Endothelial cell of umbilical vein (primary cell): ENCODE data around the gene SMAP1. TPM values are rescaled to one million over a fixed set of nuclear protein-coding genes. Genes with fewer than 3 reads are reported as not detected.

Source experiments
- BruUV-seq: library from RNA; stranded (reverse); fragments of 400-500 nt; replicated peaks from 2 replicates; lab custom pipeline; 2021; lab: Mats Ljungman, UMichigan
- CTCF ChIA-PET: fragments of 300-600, 350-600 bp; sonication (Branson Sonifier 250); formaldehyde crosslinking; loops from one replicate; lab custom pipeline; 2021; ENCODE audit warnings: antibody characterized with exemption, inconsistent platforms; lab: Charles Lee
- POLR2A ChIA-PET: fragments of 300-600, 350-600 bp; sonication (Branson Sonifier 250); formaldehyde crosslinking; loops from one replicate; lab custom pipeline; 2021; ENCODE audit warnings: antibody characterized with exemption, inconsistent platforms; lab: Charles Lee
- DNase-seq: peaks from one replicate; pipeline ENCODE4 v3.0.0-alpha.2; 2011; ENCODE audit warnings: low read depth, low spot score
- FAIRE-seq: peaks from 2 replicates; lab custom pipeline; 2011; peaks lifted over from hg19 to GRCh38; lab: Jason Lieb, UNC
- H2AFZ ChIP-seq: 2 replicates; pipeline ENCODE4 v1.6.0; 2012; ENCODE audit warnings: low read depth, low read length, control low read depth, inconsistent platforms
- H3K27ac ChIP-seq: 2 replicates; pipeline ENCODE4 v1.5.1; 2011; ENCODE audit warnings: low read depth, mild to moderate bottlenecking, control low read depth, low read length, moderate library complexity; ENCODE audit not compliant: insufficient read depth
- H3K27me3 ChIP-seq, 2 experiments: 2 replicates each; pipeline versions ENCODE4 v1.6.0 to v1.6.1; 2011; ENCODE audit warnings: low read length in 2 of 2, mixed read lengths in 1 of 2; ENCODE audit not compliant: control insufficient read depth in 2 of 2, insufficient read depth in 2 of 2
- H3K36me3 ChIP-seq, 2 experiments: 2 replicates in 1 of 2; 3 replicates in 1 of 2; pipeline ENCODE4 v1.5.1; 2011; ENCODE audit warnings: low read length in 2 of 2, mild to moderate bottlenecking in 1 of 2, moderate library complexity in 1 of 2; ENCODE audit not compliant: control insufficient read depth in 2 of 2, insufficient read depth in 2 of 2; ENCODE audit errors: extremely low read depth in 1 of 2
- H3K4me1 ChIP-seq: 3 replicates; pipeline ENCODE4 v1.5.1; 2011; ENCODE audit warnings: mild to moderate bottlenecking, low read length; ENCODE audit not compliant: control insufficient read depth, insufficient read depth; ENCODE audit errors: extremely low read depth
- H3K4me2 ChIP-seq: 2 replicates; pipeline ENCODE4 v1.6.1; 2011; ENCODE audit warnings: low read length, control low read depth, mixed read lengths; ENCODE audit not compliant: insufficient read depth
- H3K4me3 ChIP-seq, 3 experiments: fragments of 200-600 bp in 1 of 3; sonication (generic), shearing (Covaris generic) in 1 of 3; replicated peaks in 1 of 3; 2 replicates each; pipeline ENCODE4 v1.5.1; 2011 to 2016; ENCODE audit warnings: control low read depth in 3 of 3, low read length in 3 of 3, mild to moderate bottlenecking in 2 of 3, inconsistent platforms in 1 of 3, low read depth in 1 of 3, moderate library complexity in 1 of 3; ENCODE audit not compliant: insufficient read depth in 1 of 3
- H3K79me2 ChIP-seq: 2 replicates; pipeline ENCODE4 v1.6.0; 2012; ENCODE audit warnings: low read length, inconsistent platforms; ENCODE audit not compliant: control insufficient read depth, insufficient read depth
- H3K9ac ChIP-seq: replicated peaks from 2 replicates; pipeline ENCODE3; 2011; ENCODE audit warnings: low read length, control low read depth; ENCODE audit not compliant: insufficient read depth; ENCODE audit errors: extremely low read depth
- H3K9me1 ChIP-seq: replicated peaks from 3 replicates; pipeline ENCODE4 v1.6.0; 2011; ENCODE audit warnings: mild to moderate bottlenecking, low read length; ENCODE audit not compliant: control insufficient read depth, insufficient read depth; ENCODE audit errors: extremely low read depth
- H3K9me3 ChIP-seq: replicated peaks from 2 replicates; pipeline ENCODE4 v1.5.1; 2012; ENCODE audit warnings: low read length, inconsistent platforms; ENCODE audit not compliant: control insufficient read depth, insufficient read depth
- H4K20me1 ChIP-seq: replicated peaks from 2 replicates; pipeline ENCODE3; 2011; ENCODE audit warnings: mild to moderate bottlenecking, low read length; ENCODE audit not compliant: control insufficient read depth, insufficient read depth; ENCODE audit errors: extremely low read depth
- CTCF ChIP-seq, 2 donors: IDR thresholded peaks; 1 replicate in 1 of 2; 2 replicates in 1 of 2; pipeline ENCODE4 v1.5.1; 2011; ENCODE audit warnings: low read length in 2 of 2, mild to moderate bottlenecking in 2 of 2, moderate library complexity in 2 of 2, control low read depth in 1 of 2, inconsistent platforms in 1 of 2, low read depth in 1 of 2; ENCODE audit not compliant: insufficient read depth in 1 of 2; ENCODE audit errors: extremely low read depth in 1 of 2
- FOS ChIP-seq: IDR thresholded peaks from 2 replicates; pipeline ENCODE4 v1.6.1; 2011; ENCODE audit warnings: mild to moderate bottlenecking, low read length, moderate library complexity, borderline replicate concordance; ENCODE audit not compliant: insufficient read depth
- GATA2 ChIP-seq: IDR thresholded peaks from 2 replicates; pipeline ENCODE4 v1.7.0; 2011; ENCODE audit warnings: low read depth, mild to moderate bottlenecking, moderate library complexity, mixed read lengths, low read length; ENCODE audit not compliant: insufficient read length, insufficient read depth
- JUN ChIP-seq: IDR thresholded peaks from 2 replicates; pipeline ENCODE4 v1.6.1; 2011; ENCODE audit warnings: borderline replicate concordance, low read depth; ENCODE audit not compliant: insufficient read length, insufficient read depth
- MAX ChIP-seq: IDR thresholded peaks from 2 replicates; pipeline ENCODE4 v1.6.1; 2011; ENCODE audit not compliant: insufficient read depth, insufficient read length
- MYC ChIP-seq: IDR thresholded peaks from one replicate; pipeline ENCODE4 v1.6.1; 2011; ENCODE audit warnings: mild to moderate bottlenecking, low read depth, low read length
- POLR2A ChIP-seq: IDR thresholded peaks from 2 replicates; pipeline ENCODE4 v1.6.1; 2012; ENCODE audit warnings: low read depth, mild to moderate bottlenecking, control low read depth, low read length
- POLR2AphosphoS5 ChIP-seq: IDR thresholded peaks from 2 replicates; pipeline ENCODE4 v1.6.1; 2012; ENCODE audit warnings: low read depth, mild to moderate bottlenecking, control low read depth, low read length, moderate library complexity; ENCODE audit not compliant: insufficient read depth
- dilution Hi-C: fragments of 300-500 bp; cut with MboI; formaldehyde crosslinking; loops from one replicate; pipeline ENCODE4 v1.15.0; 2019; ENCODE audit warnings: low sequenced_read_pairs; ENCODE audit not compliant: extremely low pct_ligation_motif_present
- intact Hi-C: fragments of 100-400 bp; cut with micrococcal nuclease; formaldehyde crosslinking; loops from one replicate; pipeline ENCODE4 v1.10.0; 2022
- polyA plus RNA-seq, 4 experiments: library from polyadenylated mRNA; depleted of rRNA in 3 of 4; stranded (reverse) in 3 of 4; unstranded in 1 of 4; fragments of >200 nt; gene quantifications; 2 replicates each; pipeline versions ENCODE4 v1.2.1 to v1.2.3, GENCODE V29; 2011 to 2012; ENCODE audit warnings: missing spikeins in 1 of 4
- total RNA-seq: library from RNA; stranded (reverse); gene quantifications from 2 replicates; pipeline ENCODE4 v1.2.3, GENCODE V29; 2021

Gene SMAP1
- total and polyA plus RNA-seq, 2 donors (not counting 3 experiments of a cell fraction or from before 2014, with no cell fraction given) = 14.6 to 24.6 TPM

GRCh38 chr6:70857387-70858077 is 189.8 kb downstream of the SMAP1 start:
- CTCF ChIA-PET = interaction anchor here (0.7 to 2.5 kb wide), 3 partner anchors 98 to 1058 kb away, joined by 4 to 6 read pairs (median 6); no protein-coding TSS in a partner anchor
- Histone ChIP-seq H3K36me3 (no peaks in the 10 kb centered on the region), H2AFZ (no peak overlapping the region), H3K4me3 (no peak overlapping the region), H3K9ac (no peak overlapping the region), H3K9me3 (no peaks in the 10 kb centered on the region), H4K20me1 (no peaks in the 10 kb centered on the region), H3K27ac (no peak overlapping the region), H3K4me1 (no peaks in the 10 kb centered on the region), H3K79me2 (no peaks in the 10 kb centered on the region), H3K9me1 (no peaks in the 10 kb centered on the region), H3K27me3 (no peaks in the 10 kb centered on the region), H3K4me2 (no peak overlapping the region)
- FAIRE-seq = no peak
- intact Hi-C loops = no loop called here
- DNase-seq = no peak
- POLR2A ChIA-PET = interaction anchor here (0.7 kb wide), 1 partner anchor 11 kb away, joined by 5 read pairs; no protein-coding TSS in a partner anchor
- BruUV-seq = no TSS peak
- no peak for TF ChIP-seq POLR2A
- no peak for TF ChIP-seq GATA2
- TF ChIP-seq CTCF (IDR thresholded peaks at IDR 0.05; ENCODE audit: extremely low read depth in 1 of 2, insufficient read depth in 1 of 2, low read depth in 1 of 2, low read length in 2 of 2) = no peak
- no peak for TF ChIP-seq FOS
- no peak for TF ChIP-seq MAX
- TF ChIP-seq POLR2AphosphoS5 = no peak
- no peak for TF ChIP-seq MYC
- TF ChIP-seq JUN = no peak
- dilution Hi-C loops = no loop called here
